SK-N-SH (cell line): ENCODE measurements around the gene ITSN2. TPM values are rescaled to one million over a fixed set of nuclear protein-coding genes. Genes with fewer than 3 reads are reported as not detected.

Source experiments
- CTCF ChIA-PET: fragments of 300-600, 350-600 bp; formaldehyde crosslinking; extraction: SDS; loops from one replicate; lab custom pipeline; 2021; lab: Yijun Ruan, JAX
- POLR2A ChIA-PET: fragments of 350-600 bp; sonication (Branson Sonifier 250); formaldehyde crosslinking; extraction: SDS; loops from one replicate; lab custom pipeline; 2020; ENCODE audit warnings: antibody characterized with exemption, inconsistent platforms; lab: Yijun Ruan, JAX
- DNase-seq: peaks from one replicate; pipeline ENCODE4 v3.0.0; 2012
- H2AFZ ChIP-seq: fragments of 200-600 bp; sonication (generic); 2 replicates; pipeline ENCODE4 v1.8.1; 2016; ENCODE audit warnings: antibody characterized with exemption, mild to moderate bottlenecking, low read depth
- H3F3A ChIP-seq: fragments of 200-600 bp; sonication (generic); replicated peaks from 2 replicates; pipeline ENCODE3; 2016; ENCODE audit warnings: antibody characterized with exemption, mild to moderate bottlenecking; ENCODE audit not compliant: insufficient read depth
- H3K27ac ChIP-seq, 2 experiments: fragments of 200-500 bp in 1 of 2; fragments of 200-600 bp in 1 of 2; sonication (Bioruptor generic) in 1 of 2; sonication (generic), shearing (Covaris generic) in 1 of 2; 2 replicates each; pipeline versions ENCODE4 v1.5.1 to v1.6.1; 2014 to 2016; ENCODE audit warnings: low read depth in 2 of 2, inconsistent platforms in 1 of 2, low read length in 1 of 2, mild to moderate bottlenecking in 1 of 2, mixed read lengths in 1 of 2
- H3K27me3 ChIP-seq: fragments of 200-600 bp; sonication (generic), shearing (Covaris generic); 2 replicates; pipeline ENCODE4 v1.6.1; 2016; ENCODE audit warnings: mixed run types; ENCODE audit not compliant: insufficient read depth
- H3K36me3 ChIP-seq, 2 experiments: fragments of 200-500 bp in 1 of 2; fragments of 200-600 bp in 1 of 2; sonication (Bioruptor generic) in 1 of 2; sonication (generic) in 1 of 2; replicated peaks in 1 of 2; 2 replicates each; pipeline versions ENCODE3 to v1.5.1; 2014 to 2016; ENCODE audit warnings: low read length in 1 of 2, mild to moderate bottlenecking in 1 of 2; ENCODE audit not compliant: insufficient read depth in 2 of 2, control insufficient read depth in 1 of 2
- H3K4me1 ChIP-seq, 2 experiments: fragments of 200-500 bp in 1 of 2; fragments of 200-600 bp in 1 of 2; sonication (Bioruptor generic) in 1 of 2; sonication (generic), shearing (Covaris generic) in 1 of 2; 2 replicates each; pipeline versions ENCODE4 v1.5.1 to v1.6.1; 2014 to 2016; ENCODE audit warnings: low read depth in 1 of 2, low read length in 1 of 2, mixed run types in 1 of 2; ENCODE audit not compliant: insufficient read depth in 2 of 2, control insufficient read depth in 1 of 2
- H3K4me2 ChIP-seq: fragments of 200-600 bp; sonication (generic), shearing (Covaris generic); 2 replicates; pipeline ENCODE4 v1.6.1; 2017; ENCODE audit warnings: mixed run types
- H3K4me3 ChIP-seq, 2 experiments: fragments of 200-500 bp in 1 of 2; fragments of 200-600 bp in 1 of 2; sonication (Bioruptor generic) in 1 of 2; sonication (generic), shearing (Covaris generic) in 1 of 2; 2 replicates each; pipeline versions ENCODE4 v1.5.1 to v1.8.1; 2014 to 2016; ENCODE audit warnings: low read depth in 2 of 2, inconsistent platforms in 1 of 2, low read length in 1 of 2, mild to moderate bottlenecking in 1 of 2, mixed read lengths in 1 of 2, moderate library complexity in 1 of 2
- H3K79me2 ChIP-seq: fragments of 200-600 bp; sonication (generic); 2 replicates; pipeline ENCODE4 v1.8.1; 2017; ENCODE audit warnings: mild to moderate bottlenecking; ENCODE audit not compliant: insufficient read depth
- H3K9ac ChIP-seq: fragments of 200-600 bp; sonication (generic); 2 replicates; pipeline ENCODE4 v1.6.1; 2017; ENCODE audit warnings: mixed run types
- H3K9me2 ChIP-seq: fragments of 200-600 bp; sonication (generic); 2 replicates; pipeline ENCODE4 v1.6.1; 2017; ENCODE audit warnings: mixed run types
- H3K9me3 ChIP-seq: fragments of 200-600 bp; sonication (generic); 2 replicates; pipeline ENCODE4 v1.6.1; 2017; ENCODE audit warnings: mixed run types, mild to moderate bottlenecking, moderate library complexity
- H4K20me1 ChIP-seq: fragments of 200-600 bp; sonication (generic); 2 replicates; pipeline ENCODE4 v1.6.1; 2017; ENCODE audit warnings: mild to moderate bottlenecking, mixed run types; ENCODE audit not compliant: insufficient read depth
- CTCF ChIP-seq: fragments of 200-600 bp; sonication (generic); IDR thresholded peaks from 2 replicates; pipeline ENCODE4 v1.6.1; 2017; ENCODE audit warnings: antibody characterized with exemption, mild to moderate bottlenecking, moderate library complexity
- GATA2 ChIP-seq: sonication (generic); formaldehyde crosslinking; IDR thresholded peaks from 2 replicates; pipeline ENCODE4 v1.5.0; 2020; ENCODE audit warnings: mild to moderate bottlenecking, missing genetic modification reagents
- JUND ChIP-seq: IDR thresholded peaks from 2 replicates; pipeline ENCODE4 v1.4.0; 2012
- NFIC ChIP-seq: IDR thresholded peaks from 2 replicates; pipeline ENCODE4 v1.4.0; 2012; ENCODE audit warnings: borderline replicate concordance
- PBX3 ChIP-seq: IDR thresholded peaks from 2 replicates; pipeline ENCODE4; 2012
- POLR2AphosphoS5 ChIP-seq: IDR thresholded peaks from 2 replicates; pipeline ENCODE4 v1.6.1; 2012; ENCODE audit warnings: low read depth, low read length
- RAD21 ChIP-seq: IDR thresholded peaks from 2 replicates; pipeline ENCODE4 v1.6.1; 2012; ENCODE audit warnings: mild to moderate bottlenecking, low read length
- RCOR1 ChIP-seq: fragments of 150-350 bp; IDR thresholded peaks from 2 replicates; pipeline ENCODE4 v1.6.1; 2017; ENCODE audit warnings: antibody characterized with exemption, low read length
- RXRA ChIP-seq: IDR thresholded peaks from 2 replicates; pipeline ENCODE4 v1.4.0; 2012; ENCODE audit warnings: low read depth, mild to moderate bottlenecking, borderline replicate concordance
- TAF1 ChIP-seq: IDR thresholded peaks from 2 replicates; pipeline ENCODE4 v1.6.1; 2012; ENCODE audit warnings: low read depth, mild to moderate bottlenecking, low read length, moderate library complexity, borderline replicate concordance
- YY1 ChIP-seq: IDR thresholded peaks from 2 replicates; pipeline ENCODE4 v1.4.0; 2012; ENCODE audit warnings: low read depth, mild to moderate bottlenecking
- WGBS: methylation state at CpG from one replicate; pipeline ENCODE4 v1.1.6; 2017; ENCODE audit warnings: low lambda C conversion rate; 5-methylcytosine and 5-hydroxymethylcytosine counted together
- polyA plus RNA-seq, 3 experiments: library from polyadenylated mRNA; depleted of rRNA; stranded (reverse); fragments of >200 nt; gene quantifications; 2 replicates each; pipeline ENCODE4 v1.2.3, GENCODE V29; 2012

The ITSN2 gene
- polyA plus RNA-seq, 1 of the 3 experiments (the other 2 are of a cell fraction) = 11.9 TPM

DNA sequence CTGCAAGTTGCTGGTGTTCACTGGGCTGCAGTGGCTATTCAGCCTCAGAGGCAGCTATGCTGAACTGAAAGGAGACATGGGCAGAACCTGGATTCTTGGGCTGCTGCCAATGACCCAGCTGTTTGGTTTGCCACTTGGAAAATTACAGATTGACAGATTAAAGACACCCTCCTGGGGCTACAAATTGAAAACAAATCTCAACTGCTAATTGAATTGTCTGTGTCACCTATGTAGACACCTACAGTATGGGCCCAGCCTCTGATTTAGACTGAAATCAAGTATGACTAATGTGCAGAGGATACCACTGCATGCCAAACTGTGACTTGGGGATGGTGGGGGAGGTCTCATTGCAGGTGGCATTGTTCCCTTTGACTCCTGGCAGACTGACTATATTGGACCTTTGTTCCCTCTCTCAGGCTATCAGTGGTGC is 42.8 kb downstream of the ITSN2 start:
- no peak overlapping the region for H3K4me3 ChIP-seq
- peak; percentile 35 for DNase-seq
- H3K9me3 ChIP-seq = no peaks in the 10 kb centered on the region
- CTCF ChIA-PET = interaction anchor here (1.7 kb wide), 1 partner anchor 12 kb away, joined by 3 read pairs; no protein-coding TSS in a partner anchor
- no peak overlapping the region for H3K27ac ChIP-seq
- no peak overlapping the region for H3K9ac ChIP-seq
- POLR2A ChIA-PET = no interaction called here
- no peaks in the 10 kb centered on the region for H3K27me3 ChIP-seq
- no peaks in the 10 kb centered on the region for H4K20me1 ChIP-seq
- peaks cover 0 to 3% of the 10 kb centered on the region in 2 experiments for H3K36me3 ChIP-seq
- H3K9me2 ChIP-seq = no peaks in the 10 kb centered on the region
- no peaks in the 10 kb centered on the region for H3F3A ChIP-seq
- no peak for TF ChIP-seq RXRA
- TF ChIP-seq GATA2 = 0 out of 2 replicates have a peak, but pooled peaks have one; percentile 18
- 0 out of 2 replicates have a peak, but pooled peaks have one; percentile 19 for TF ChIP-seq RCOR1
- H3K4me1 ChIP-seq = peaks cover 2 to 6% of the 10 kb centered on the region in 2 experiments; a peak in 1 of 4 replicates
- no peak overlapping the region for H2AFZ ChIP-seq
- H3K4me2 ChIP-seq = no peak overlapping the region
- no peaks in the 10 kb centered on the region; the same call in 1 of the 2 replicates for H3K79me2 ChIP-seq

DNA sequence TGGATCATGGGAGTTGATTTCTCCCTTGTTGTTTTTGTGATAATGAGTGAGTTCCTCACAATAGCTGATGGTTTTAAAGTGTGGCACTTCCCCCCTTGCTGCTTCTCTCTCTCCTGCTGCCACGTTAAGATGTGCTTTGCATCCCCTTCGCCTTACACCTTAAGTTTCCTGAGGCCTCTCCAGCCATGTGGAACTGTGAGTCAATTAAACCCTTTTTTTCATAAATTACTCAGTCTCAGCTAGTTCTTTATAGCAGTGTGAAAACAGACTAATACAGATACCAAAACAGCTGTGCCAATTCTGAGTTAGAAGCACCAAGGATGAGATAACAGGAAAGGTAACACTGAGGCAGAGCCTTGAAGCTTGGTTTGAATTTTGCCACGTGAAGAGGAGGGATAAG is 44.7 kb downstream of the ITSN2 start:
- POLR2A ChIA-PET = no interaction called here
- H4K20me1 ChIP-seq = no peaks in the 10 kb centered on the region
- TF ChIP-seq CTCF = no peak
- no peak for TF ChIP-seq TAF1
- no peak for TF ChIP-seq YY1
- TF ChIP-seq NFIC = no peak
- no peak for TF ChIP-seq POLR2AphosphoS5
- TF ChIP-seq RAD21 = no peak
- TF ChIP-seq JUND = no peak
- no peak for TF ChIP-seq PBX3
- no peaks in the 10 kb centered on the region for H3K27me3 ChIP-seq
- H2AFZ ChIP-seq = no peak overlapping the region
- CTCF ChIA-PET = no interaction called here
- peaks cover 2 to 6% of the 10 kb centered on the region in 2 experiments; a peak in 1 of 4 replicates for H3K4me1 ChIP-seq
- H3K9me3 ChIP-seq = no peaks in the 10 kb centered on the region
- no peak overlapping the region for H3K4me3 ChIP-seq
- H3K9ac ChIP-seq = no peak overlapping the region
- H3F3A ChIP-seq = no peaks in the 10 kb centered on the region
- DNase-seq = no peak
- no peak overlapping the region for H3K4me2 ChIP-seq
- H3K79me2 ChIP-seq = no peaks in the 10 kb centered on the region; the same call in 1 of the 2 replicates
- WGBS = 94% methylated on average over 3 of the region's 3 CpGs
- H3K27ac ChIP-seq = no peak overlapping the region
- H3K36me3 ChIP-seq = peaks cover 6 to 14% of the 10 kb centered on the region in 2 experiments
- H3K9me2 ChIP-seq = no peaks in the 10 kb centered on the region
